Uterus (tissue), 4 donors: ENCODE results near the gene DLG5. TPM values are rescaled to one million over a fixed set of nuclear protein-coding genes. Genes with fewer than 3 reads are reported as not detected.

Experiments used
- DNase-seq, 2 donors: peaks; one replicate each; pipeline ENCODE4 v3.0.0-alpha.2; 2019 to 2020
- H3K27ac ChIP-seq, 2 donors: fragments of 200-600 bp; sonication (generic); 1 replicate in 1 of 2; 2 replicates in 1 of 2; pipeline ENCODE4 v1.5.1; 2016 to 2018
- H3K27me3 ChIP-seq, 2 donors: fragments of 200-600 bp; sonication (generic); one replicate each; pipeline ENCODE4 v1.5.1; 2018 to 2019; ENCODE audit warnings: control low read depth in 1 of 2
- H3K36me3 ChIP-seq, 2 donors: fragments of 200-600 bp; sonication (generic); one replicate each; pipeline ENCODE4 v1.5.1; 2019; ENCODE audit warnings: control low read depth in 1 of 2
- H3K4me1 ChIP-seq, 2 donors: fragments of 200-600 bp; sonication (generic); one replicate each; pipeline ENCODE4 v1.5.1; 2018 to 2019; ENCODE audit warnings: control low read depth in 1 of 2
- H3K4me3 ChIP-seq, 2 donors: fragments of 200-600 bp; sonication (generic); 1 replicate in 1 of 2; 2 replicates in 1 of 2; pipeline ENCODE4 v1.5.1; 2018 to 2019; ENCODE audit warnings: mild to moderate bottlenecking in 1 of 2
- H3K9me3 ChIP-seq, 2 donors: fragments of 200-600 bp; sonication (generic); one replicate each; pipeline ENCODE4 v1.5.1; 2019; ENCODE audit warnings: control low read depth in 1 of 2
- CTCF ChIP-seq, 4 experiments: fragments of 200-600 bp in 2 of 4; fragments of 450-650 bp in 2 of 4; sonication (generic) in 2 of 4; IDR thresholded peaks; one replicate each; pipeline ENCODE4 v1.5.1; 2016 to 2019; ENCODE audit warnings: antibody characterized with exemption in 4 of 4, mild to moderate bottlenecking in 2 of 4, moderate library complexity in 1 of 4
- POLR2A ChIP-seq, 2 donors: fragments of 450-650 bp; IDR thresholded peaks; one replicate each; pipeline ENCODE4 v1.6.1; 2016; ENCODE audit warnings: antibody characterized with exemption in 2 of 2, mild to moderate bottlenecking in 1 of 2, moderate library complexity in 1 of 2
- intact Hi-C: fragments of 100-400 bp; cut with DNase I; formaldehyde crosslinking; loops from one replicate; pipeline ENCODE4 v1.15.1; 2023; ENCODE audit warnings: low total_unique reads
- total RNA-seq, 4 donors: library from RNA; depleted of rRNA in 3 of 4; stranded (reverse); fragments of >200 nt in 3 of 4; gene quantifications; one replicate each; pipeline versions ENCODE4 v1.1.0 to v1.2.4, GENCODE V29; 2014 to 2023
- donor health status: DM: yes; HTN: yes; CAD: no.

The DLG5 gene
- total RNA-seq, 4 donors from 2014 or later = 27.1 to 72.6 (median 46.5) TPM

DNA sequence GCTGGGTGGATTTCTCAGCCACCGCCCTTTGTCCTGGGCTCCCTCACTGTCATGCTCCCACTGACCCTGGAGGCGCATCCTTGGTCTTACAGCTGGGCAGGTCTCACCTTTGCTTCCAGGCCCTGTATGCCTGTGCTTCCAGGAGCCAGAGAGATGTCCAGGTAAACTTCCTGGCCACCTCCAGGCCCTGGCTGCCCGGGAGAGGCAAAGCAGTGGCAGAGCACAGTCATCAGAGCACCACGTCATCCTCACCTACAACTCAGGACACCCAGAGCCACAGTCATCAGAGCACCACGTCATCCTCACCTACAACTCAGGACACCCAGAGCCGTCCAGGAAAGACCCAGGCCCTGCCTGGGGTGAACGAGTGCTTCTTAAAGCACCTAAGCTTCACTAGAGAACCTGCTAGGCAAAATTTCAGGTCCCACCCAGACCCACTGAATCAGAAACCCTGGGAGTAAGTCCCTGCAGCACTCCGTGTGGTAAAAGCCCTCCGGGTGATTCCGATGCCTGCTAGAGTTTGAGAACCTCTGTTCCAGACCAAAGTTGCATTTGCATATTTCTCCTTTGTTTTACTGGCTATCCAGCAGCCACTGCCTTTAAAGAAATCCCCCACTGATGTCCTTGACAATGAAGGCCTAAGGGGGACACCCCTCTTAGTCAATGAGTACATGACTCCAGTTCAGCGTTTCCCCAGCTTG, 62.3 kb downstream of the DLG5 start:
- Histone ChIP-seq H3K4me3 (no peak overlapping the region), H3K36me3 (no peaks in the 10 kb centered on the region), H3K27ac (no peak overlapping the region), H3K9me3 (no peaks in the 10 kb centered on the region), H3K27me3 (no peaks in the 10 kb centered on the region), H3K4me1 (peaks cover 0 to 3% of the 10 kb centered on the region in 2 donors)
- no peak for TF ChIP-seq POLR2A (IDR thresholded peaks at IDR 0.05)
- no peak for TF ChIP-seq CTCF (IDR thresholded peaks at IDR 0.05)
- intact Hi-C loops = no loop called here
- DNase-seq = no peak

DNA sequence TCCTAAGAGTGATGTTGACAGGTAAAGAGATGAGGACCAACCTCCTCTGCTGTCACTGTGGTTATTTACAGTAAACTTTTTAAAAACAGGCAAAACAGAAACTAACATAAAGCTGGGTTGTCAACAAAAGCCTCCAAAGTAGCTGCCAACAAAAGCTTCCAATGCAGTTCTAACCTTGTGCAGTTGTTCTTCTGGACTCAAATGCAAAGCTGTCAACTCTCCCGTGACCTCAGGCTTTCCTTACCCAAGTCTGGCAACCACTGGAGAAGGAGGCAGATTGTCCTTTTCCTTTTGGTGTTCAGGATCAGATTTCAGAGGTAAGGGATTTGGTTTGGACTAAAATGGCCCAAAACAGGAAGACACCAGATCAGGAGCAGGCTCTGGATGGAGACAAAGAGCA, 63.1 kb downstream of the DLG5 start:
- no peak for DNase-seq
- no peaks in the 10 kb centered on the region for H3K27me3 ChIP-seq
- no peak overlapping the region for H3K27ac ChIP-seq
- intact Hi-C loops = no loop called here
- H3K9me3 ChIP-seq = no peaks in the 10 kb centered on the region
- no peaks in the 10 kb centered on the region for H3K36me3 ChIP-seq
- TF ChIP-seq POLR2A (IDR thresholded peaks at IDR 0.05) (no peak), CTCF (IDR thresholded peaks at IDR 0.05) (no peak)
- peaks cover 0 to 3% of the 10 kb centered on the region in 2 donors for H3K4me1 ChIP-seq
- no peak overlapping the region for H3K4me3 ChIP-seq

GRCh38 chr10:77862595-77862994, 64.0 kb downstream of the DLG5 start:
- Histone ChIP-seq H3K27me3 (no peaks in the 10 kb centered on the region), H3K27ac (no peak overlapping the region), H3K4me3 (no peak overlapping the region), H3K9me3 (no peaks in the 10 kb centered on the region), H3K4me1 (peaks cover 0 to 3% of the 10 kb centered on the region in 2 donors), H3K36me3 (no peaks in the 10 kb centered on the region)
- TF ChIP-seq CTCF (IDR thresholded peaks at IDR 0.05) = no peak
- no peak for TF ChIP-seq POLR2A (IDR thresholded peaks at IDR 0.05)
- no peak for DNase-seq
- intact Hi-C loops = no loop called here

GRCh38 chr10:77861366-77861765, 65.2 kb downstream of the DLG5 start:
- Histone ChIP-seq H3K4me3 (no peak overlapping the region), H3K4me1 (peaks cover 0 to 2% of the 10 kb centered on the region in 2 donors), H3K27me3 (no peaks in the 10 kb centered on the region), H3K36me3 (no peaks in the 10 kb centered on the region), H3K9me3 (no peaks in the 10 kb centered on the region), H3K27ac (no peak overlapping the region)
- intact Hi-C loops = no loop called here
- TF ChIP-seq POLR2A (IDR thresholded peaks at IDR 0.05) (no peak), CTCF (IDR thresholded peaks at IDR 0.05) (no peak)
- DNase-seq = no peak

DNA sequence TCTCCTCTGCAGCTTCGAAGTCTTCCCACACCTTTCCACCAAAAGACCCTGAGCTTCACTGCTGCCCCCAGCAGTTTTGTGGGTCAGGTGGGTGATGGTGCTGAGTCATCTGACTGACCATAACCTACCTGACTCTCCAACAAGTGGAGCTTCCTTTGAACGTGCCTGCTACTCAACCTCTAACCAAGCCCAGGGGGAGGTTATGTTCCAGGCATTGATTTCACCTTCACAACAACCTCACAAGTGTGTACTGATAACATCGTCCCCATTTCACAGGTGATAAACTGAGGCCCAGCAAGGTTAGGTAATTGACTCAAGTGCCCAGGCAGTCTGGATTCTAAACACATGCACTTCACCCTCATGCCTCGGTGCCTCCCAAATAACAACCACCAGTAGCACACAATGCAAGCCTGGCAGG, 66.7 kb downstream of the DLG5 start:
- H3K36me3 ChIP-seq = no peaks in the 10 kb centered on the region
- H3K27me3 ChIP-seq = no peaks in the 10 kb centered on the region
- no peaks in the 10 kb centered on the region for H3K4me1 ChIP-seq
- H3K9me3 ChIP-seq = no peaks in the 10 kb centered on the region
- intact Hi-C loops = no loop called here
- DNase-seq = no peak
- no peak for TF ChIP-seq CTCF (IDR thresholded peaks at IDR 0.05)
- no peak for TF ChIP-seq POLR2A (IDR thresholded peaks at IDR 0.05)
- no peak overlapping the region for H3K27ac ChIP-seq
- H3K4me3 ChIP-seq = no peak overlapping the region
